Measurements from ENCODE around the gene NDUFA3.
A peak's percentile ranks its signal among the peaks of the same experiment; 100 is the strongest.
"Not testable (repeated sequence)": the region's sequence is repeated elsewhere in the genome, so short reads cannot be mapped to it uniquely, and the experiment has no call there.

Gene NDUFA3

DNA sequence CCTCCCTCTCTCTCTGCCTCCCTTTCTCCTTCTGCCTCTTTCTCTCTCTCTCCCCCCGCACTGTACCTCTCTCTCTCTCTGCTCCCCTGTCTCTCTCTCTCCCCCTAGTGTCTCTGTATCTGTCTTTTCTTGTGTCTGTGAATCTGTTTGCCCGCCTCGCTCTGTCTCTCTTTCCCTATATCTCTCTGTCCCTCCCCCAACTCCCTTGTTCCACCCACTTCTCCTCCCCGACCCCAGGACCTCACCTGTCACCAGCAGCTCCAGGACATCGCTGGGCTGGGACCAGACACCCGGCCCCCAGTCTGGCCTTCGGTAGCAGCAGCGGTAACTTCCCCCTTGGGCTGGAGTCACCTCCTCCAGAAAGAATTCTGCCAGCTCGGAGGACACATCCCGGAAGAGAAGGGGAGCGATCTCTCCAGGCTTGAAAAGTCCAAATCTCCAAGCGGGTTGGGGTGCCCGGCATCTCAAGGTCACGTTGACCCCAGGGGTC, 6.0 kb upstream of the NDUFA3 start:
- H3K4me2 ChIP-seq (ENCODE audit: low read depth, low read length): no peak overlapping the region; the same call in 1 of the 2 replicates
- no peak for DNase-seq
- no peaks in the 10 kb centered on the region for H3K79me2 ChIP-seq (ENCODE audit: low read length)
- H3F3A ChIP-seq (ENCODE audit: insufficient read depth, low read length): no peaks in the 10 kb centered on the region
- H3K4me1 ChIP-seq (ENCODE audit: low read length): no peaks in the 10 kb centered on the region
- TF ChIP-seq EZH2phosphoT487 (IDR thresholded peaks at IDR 0.05; ENCODE audit: low read length): no peak
- TF ChIP-seq, protein P1, sequence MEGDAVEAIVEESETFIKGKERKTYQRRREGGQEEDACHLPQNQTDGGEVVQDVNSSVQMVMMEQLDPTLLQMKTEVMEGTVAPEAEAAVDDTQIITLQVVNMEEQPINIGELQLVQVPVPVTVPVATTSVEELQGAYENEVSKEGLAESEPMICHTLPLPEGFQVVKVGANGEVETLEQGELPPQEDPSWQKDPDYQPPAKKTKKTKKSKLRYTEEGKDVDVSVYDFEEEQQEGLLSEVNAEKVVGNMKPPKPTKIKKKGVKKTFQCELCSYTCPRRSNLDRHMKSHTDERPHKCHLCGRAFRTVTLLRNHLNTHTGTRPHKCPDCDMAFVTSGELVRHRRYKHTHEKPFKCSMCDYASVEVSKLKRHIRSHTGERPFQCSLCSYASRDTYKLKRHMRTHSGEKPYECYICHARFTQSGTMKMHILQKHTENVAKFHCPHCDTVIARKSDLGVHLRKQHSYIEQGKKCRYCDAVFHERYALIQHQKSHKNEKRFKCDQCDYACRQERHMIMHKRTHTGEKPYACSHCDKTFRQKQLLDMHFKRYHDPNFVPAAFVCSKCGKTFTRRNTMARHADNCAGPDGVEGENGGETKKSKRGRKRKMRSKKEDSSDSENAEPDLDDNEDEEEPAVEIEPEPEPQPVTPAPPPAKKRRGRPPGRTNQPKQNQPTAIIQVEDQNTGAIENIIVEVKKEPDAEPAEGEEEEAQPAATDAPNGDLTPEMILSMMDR (IDR thresholded peaks at IDR 0.05; ENCODE audit: low read length): no peak
- TF ChIP-seq EZH2 (optimal IDR thresholded peaks at IDR 0.05; ENCODE audit: low read depth, low read length): no peak
- H3K27ac ChIP-seq (ENCODE audit: low read length): no peak overlapping the region
- H3K9ac ChIP-seq (ENCODE audit: low read length): no peak overlapping the region
- peaks cover 25% of the 10 kb centered on the region for H3K27me3 ChIP-seq (replicated peaks; ENCODE audit: insufficient read depth, low read length)
- no peaks in the 10 kb centered on the region for H3K36me3 ChIP-seq (replicated peaks; ENCODE audit: insufficient read depth, low read length)
- no peak overlapping the region; the same call in 1 of the 2 replicates for H3K4me3 ChIP-seq (ENCODE audit: low read length)
- H3K9me3 ChIP-seq (replicated peaks; ENCODE audit: insufficient read depth, low read length): no peaks in the 10 kb centered on the region
- no peaks in the 10 kb centered on the region for H3K9me2 ChIP-seq (replicated peaks; ENCODE audit: insufficient read depth, low read length)
- H2AFZ ChIP-seq (ENCODE audit: low read length): peak overlapping the region; percentile 51; the same call in 1 of the 2 replicates
- no peaks in the 10 kb centered on the region for H4K20me1 ChIP-seq (ENCODE audit: insufficient read depth, low read length)

DNA sequence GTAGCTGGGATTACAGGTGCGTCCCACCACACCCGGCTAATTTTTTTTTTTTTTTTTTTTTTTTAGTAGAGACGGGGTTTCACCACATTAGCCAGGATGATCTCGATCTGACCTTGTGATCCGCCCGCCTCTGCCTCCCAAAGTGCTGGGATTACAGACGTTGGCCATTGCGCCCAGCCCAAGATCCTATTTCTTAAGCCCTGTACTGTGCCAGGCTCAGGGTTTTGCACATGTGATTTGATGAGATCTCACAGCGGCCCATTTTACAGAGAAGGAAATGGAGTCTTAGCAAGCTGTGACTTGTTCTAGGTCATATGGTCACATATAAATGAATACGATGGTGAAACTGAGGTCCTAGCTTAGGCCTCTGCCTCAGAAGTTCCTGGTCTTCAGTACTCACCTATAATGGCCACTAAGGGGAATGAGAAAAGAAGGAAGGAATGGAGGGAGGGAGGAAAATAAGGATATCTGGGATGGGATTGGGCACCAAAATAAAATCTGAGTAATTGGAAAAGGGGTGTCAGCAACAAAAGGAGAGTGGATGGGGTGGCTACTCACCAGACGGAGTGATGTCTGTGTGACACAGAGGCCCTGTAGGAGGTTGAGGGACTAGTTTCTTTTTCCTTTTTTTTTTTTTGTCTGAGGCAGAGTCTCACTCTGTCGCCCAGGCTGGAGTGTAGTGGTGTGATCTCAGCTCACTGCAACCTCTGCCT, 3.3 kb upstream of the NDUFA3 start:
- no peaks in the 10 kb centered on the region for H3K4me1 ChIP-seq (ENCODE audit: low read length)
- H3K79me2 ChIP-seq (ENCODE audit: low read length): peaks cover 17% of the 10 kb centered on the region
- H3K9ac ChIP-seq (ENCODE audit: low read length): no peak overlapping the region
- no peak overlapping the region for H3K4me2 ChIP-seq (ENCODE audit: low read depth, low read length)
- H3F3A ChIP-seq (ENCODE audit: insufficient read depth, low read length): no peaks in the 10 kb centered on the region
- H3K9me2 ChIP-seq (replicated peaks; ENCODE audit: insufficient read depth, low read length): no peaks in the 10 kb centered on the region
- H2AFZ ChIP-seq (ENCODE audit: low read length): no peak overlapping the region
- no peak for TF ChIP-seq EZH2phosphoT487 (IDR thresholded peaks at IDR 0.05; ENCODE audit: low read length)
- TF ChIP-seq EZH2 (optimal IDR thresholded peaks at IDR 0.05; ENCODE audit: low read depth, low read length): no peak
- TF ChIP-seq, protein P1 (IDR thresholded peaks at IDR 0.05; ENCODE audit: low read length): no peak
- no peak for DNase-seq
- no peak overlapping the region for H3K27ac ChIP-seq (ENCODE audit: low read length)
- H3K4me3 ChIP-seq (ENCODE audit: low read length): no peak overlapping the region
- no peaks in the 10 kb centered on the region for H3K9me3 ChIP-seq (replicated peaks; ENCODE audit: insufficient read depth, low read length)
- H4K20me1 ChIP-seq (ENCODE audit: insufficient read depth, low read length): no peaks in the 10 kb centered on the region
- peaks cover 22% of the 10 kb centered on the region for H3K27me3 ChIP-seq (replicated peaks; ENCODE audit: insufficient read depth, low read length)
- H3K36me3 ChIP-seq (replicated peaks; ENCODE audit: insufficient read depth, low read length): no peaks in the 10 kb centered on the region

DNA sequence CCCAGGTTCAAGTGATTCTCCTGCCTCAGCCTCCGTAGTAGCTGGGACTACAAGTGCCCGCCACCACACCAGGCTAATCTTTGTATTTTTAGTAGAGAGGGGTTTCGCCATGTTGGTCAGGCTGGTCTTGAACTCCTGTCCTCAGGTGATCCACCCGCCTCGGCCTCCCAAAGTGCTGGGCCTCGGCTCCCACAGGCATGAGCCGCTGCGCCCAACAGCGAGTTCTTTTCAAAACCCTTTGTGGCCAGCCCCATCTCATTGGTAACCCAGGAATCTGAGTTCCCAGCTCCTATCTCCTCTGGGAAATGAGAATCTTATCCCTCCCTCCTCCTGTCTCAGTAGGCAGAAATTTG, 2.8 kb upstream of the NDUFA3 start:
- H3K36me3 ChIP-seq (replicated peaks; ENCODE audit: insufficient read depth, low read length); DNase-seq; H2AFZ ChIP-seq (ENCODE audit: low read length); H4K20me1 ChIP-seq (ENCODE audit: insufficient read depth, low read length); H3K9me3 ChIP-seq (replicated peaks; ENCODE audit: insufficient read depth, low read length); H3F3A ChIP-seq (ENCODE audit: insufficient read depth, low read length); H3K4me2 ChIP-seq (ENCODE audit: low read depth, low read length); H3K9me2 ChIP-seq (replicated peaks; ENCODE audit: insufficient read depth, low read length); H3K9ac ChIP-seq (ENCODE audit: low read length); H3K4me3 ChIP-seq (ENCODE audit: low read length); H3K27ac ChIP-seq (ENCODE audit: low read length); H3K4me1 ChIP-seq (ENCODE audit: low read length): not testable (repeated sequence)
- Histone ChIP-seq H3K27me3 (replicated peaks; ENCODE audit: insufficient read depth, low read length) (peaks cover 22% of the 10 kb centered on the region), H3K79me2 (ENCODE audit: low read length) (peaks cover 22% of the 10 kb centered on the region)

DNA sequence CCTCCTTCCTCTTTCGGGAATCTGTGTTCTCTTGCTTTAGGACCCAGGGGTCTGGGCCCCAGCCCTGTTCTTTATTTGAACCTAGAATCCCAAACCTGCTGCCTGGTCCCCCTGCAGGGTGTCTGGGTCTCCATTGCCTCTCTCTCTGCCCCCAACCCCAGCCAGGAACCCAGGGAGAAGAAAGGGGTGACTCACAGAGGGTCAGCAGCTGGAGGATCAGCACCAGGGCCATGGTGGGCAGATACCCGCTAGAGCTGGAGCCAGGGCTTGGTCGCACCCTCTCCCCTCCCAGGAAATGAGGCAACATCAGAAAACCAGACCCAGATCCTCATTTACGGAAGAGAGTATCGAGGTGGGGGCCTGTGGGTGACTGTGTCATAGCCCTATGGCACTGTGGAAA, 2.1 kb upstream of the NDUFA3 start, which contains the start of gene OSCAR:
OSCAR (minus strand) TSS at position 243 of the 400 bp plus-strand sequence; CDS start at position 232, 11 bp downstream.
- Histone ChIP-seq H3K79me2 (ENCODE audit: low read length) (peaks cover 28% of the 10 kb centered on the region), H2AFZ (ENCODE audit: low read length) (no peak within 1 kb of the TSS), H3K4me1 (ENCODE audit: low read length) (no peaks in the 10 kb centered on the region), H3K4me3 (ENCODE audit: low read length) (no peak within 1 kb of the TSS), H3K9ac (ENCODE audit: low read length) (no peak within 1 kb of the TSS), H3F3A (ENCODE audit: insufficient read depth, low read length) (no peaks in the 10 kb centered on the region), H4K20me1 (ENCODE audit: insufficient read depth, low read length) (no peaks in the 10 kb centered on the region), H3K36me3 (replicated peaks; ENCODE audit: insufficient read depth, low read length) (no peaks in the 10 kb centered on the region), H3K27me3 (replicated peaks; ENCODE audit: insufficient read depth, low read length) (peaks cover 22% of the 10 kb centered on the region), H3K9me2 (replicated peaks; ENCODE audit: insufficient read depth, low read length) (no peaks in the 10 kb centered on the region), H3K27ac (ENCODE audit: low read length) (no peak within 1 kb of the TSS), H3K9me3 (replicated peaks; ENCODE audit: insufficient read depth, low read length) (no peaks in the 10 kb centered on the region), H3K4me2 (ENCODE audit: low read depth, low read length) (no peak within 1 kb of the TSS)
- DNase-seq: no peak
- TF ChIP-seq, protein P1 (IDR thresholded peaks at IDR 0.05; ENCODE audit: low read length): no peak
- no peak for TF ChIP-seq EZH2phosphoT487 (IDR thresholded peaks at IDR 0.05; ENCODE audit: low read length)
- no peak for TF ChIP-seq EZH2 (optimal IDR thresholded peaks at IDR 0.05; ENCODE audit: low read depth, low read length)

Measured in MM.1S (cell line).